NOMO-1 treated with DMSO at 0.1 percent for 48 hours (cell line): ENCODE results near the gene CMTM2.
A peak's percentile ranks its signal among the peaks of the same experiment; 100 is the strongest.

Experiments used
- DNase-seq: peaks from one replicate; lab custom pipeline; 2025; ENCODE audit not compliant: unreplicated experiment; lab: John Stamatoyannopoulos, UW

CMTM2 gene, protein sequence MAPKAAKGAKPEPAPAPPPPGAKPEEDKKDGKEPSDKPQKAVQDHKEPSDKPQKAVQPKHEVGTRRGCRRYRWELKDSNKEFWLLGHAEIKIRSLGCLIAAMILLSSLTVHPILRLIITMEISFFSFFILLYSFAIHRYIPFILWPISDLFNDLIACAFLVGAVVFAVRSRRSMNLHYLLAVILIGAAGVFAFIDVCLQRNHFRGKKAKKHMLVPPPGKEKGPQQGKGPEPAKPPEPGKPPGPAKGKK

DNA sequence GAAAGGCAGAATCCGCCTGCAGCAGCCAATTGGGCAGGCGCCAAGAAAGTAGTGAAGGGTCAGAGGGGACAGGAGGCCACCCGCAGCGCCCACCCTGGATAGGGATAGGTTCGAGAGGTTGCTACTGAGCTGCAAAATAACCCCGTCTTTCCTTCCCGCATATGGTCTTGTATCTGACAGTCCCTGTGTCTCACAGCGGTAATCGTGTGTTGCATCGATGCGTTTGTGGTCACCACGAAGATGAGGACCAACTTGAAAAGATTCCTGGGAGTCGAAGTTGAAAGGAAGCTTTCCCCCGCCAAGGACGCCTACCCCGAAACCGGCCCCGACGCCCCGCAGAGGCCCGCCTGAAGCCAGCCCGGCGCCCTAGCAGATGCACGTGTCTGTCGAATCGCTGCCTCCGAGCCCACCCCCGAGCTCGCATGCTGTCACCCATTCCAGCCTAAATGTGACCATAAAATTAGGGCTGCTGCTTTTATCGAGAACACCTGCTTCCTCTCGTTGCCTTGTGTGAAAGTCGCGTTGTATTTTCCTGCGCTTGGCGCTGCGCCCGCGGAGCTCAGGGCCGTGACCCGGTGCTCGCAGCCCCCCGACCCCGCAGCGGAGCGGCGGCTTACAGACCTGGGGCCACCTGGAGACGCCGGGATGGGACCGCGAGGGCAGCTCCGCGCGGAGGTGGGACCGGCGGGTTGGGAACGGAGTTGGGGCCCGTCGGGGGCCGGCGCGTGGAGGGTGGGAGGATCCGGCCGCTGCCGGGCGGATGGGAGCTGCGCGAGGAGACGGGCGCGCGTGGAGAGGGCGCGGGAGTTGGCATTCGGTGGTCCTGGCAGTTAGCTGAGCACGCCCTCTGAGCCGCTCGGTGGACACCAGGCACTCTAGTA, at the start of gene CMTM2:
Gene CMTM2 (plus strand): TSS at position 813 of the 881 bp plus-strand sequence. CDS start 145 bp downstream, outside the sequence.
- DNase-seq: no peak

DNA sequence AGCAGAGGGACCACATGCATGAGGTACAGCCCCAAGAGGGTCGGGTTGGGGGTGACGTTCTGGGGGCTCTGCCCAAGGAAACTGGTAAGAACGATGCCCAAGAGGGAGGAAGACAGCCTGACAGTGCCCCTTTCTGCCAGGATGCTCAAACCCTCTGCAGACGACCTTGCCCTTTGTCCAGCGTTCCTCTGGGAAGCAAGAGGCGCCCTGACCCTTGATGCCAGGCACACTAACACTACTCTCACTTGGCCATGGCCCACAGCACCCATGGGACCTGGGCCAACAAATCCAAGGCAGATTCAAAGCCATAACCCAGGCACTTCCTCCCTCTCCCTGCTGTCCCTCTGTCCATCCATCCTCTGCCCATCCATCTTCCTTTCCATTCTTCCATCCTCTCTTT, 49.8 kb upstream of the CMTM2 start:
- DNase-seq: no peak

DNA sequence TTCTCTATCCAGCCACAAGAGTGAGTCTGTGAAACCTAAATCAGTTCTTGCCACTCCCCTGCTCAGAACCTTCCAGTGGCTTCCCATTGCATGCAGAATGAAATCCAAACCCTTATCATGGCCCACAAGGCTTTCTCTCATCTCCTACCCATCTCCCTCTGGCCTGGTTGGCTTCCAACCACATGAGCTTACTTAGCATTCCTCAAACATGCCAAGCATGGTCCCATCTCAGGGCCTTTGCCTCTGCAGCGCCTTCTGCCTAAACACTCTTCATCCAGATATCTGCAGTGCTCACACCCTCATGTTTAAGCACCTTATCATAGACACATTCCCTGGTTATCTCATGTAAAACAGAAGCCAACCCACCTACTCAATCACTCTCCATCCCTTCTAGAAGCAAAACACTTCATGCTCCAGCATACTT, 44.9 kb upstream of the CMTM2 start:
- no peak for DNase-seq

DNA sequence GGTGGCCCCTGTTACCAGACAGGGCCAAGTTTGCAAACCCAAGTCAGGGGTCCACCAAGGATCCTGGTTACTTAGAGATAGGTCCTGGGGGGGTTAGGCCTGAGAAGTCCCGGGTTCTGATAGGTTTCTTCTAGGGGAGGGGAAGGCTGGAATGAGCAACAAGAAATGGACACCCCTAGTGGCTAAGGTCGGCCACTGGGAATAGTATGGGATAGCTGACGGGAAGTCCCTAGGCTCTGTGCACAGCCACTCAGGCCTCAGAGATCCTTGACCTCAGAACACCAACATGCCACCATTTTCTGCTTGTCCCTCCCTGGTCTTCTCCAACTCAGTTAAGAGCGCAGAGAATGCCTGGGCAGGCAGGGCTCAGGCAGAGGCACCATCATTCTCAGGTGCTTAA, 42.7 kb upstream of the CMTM2 start:
- DNase-seq: no peak

DNA sequence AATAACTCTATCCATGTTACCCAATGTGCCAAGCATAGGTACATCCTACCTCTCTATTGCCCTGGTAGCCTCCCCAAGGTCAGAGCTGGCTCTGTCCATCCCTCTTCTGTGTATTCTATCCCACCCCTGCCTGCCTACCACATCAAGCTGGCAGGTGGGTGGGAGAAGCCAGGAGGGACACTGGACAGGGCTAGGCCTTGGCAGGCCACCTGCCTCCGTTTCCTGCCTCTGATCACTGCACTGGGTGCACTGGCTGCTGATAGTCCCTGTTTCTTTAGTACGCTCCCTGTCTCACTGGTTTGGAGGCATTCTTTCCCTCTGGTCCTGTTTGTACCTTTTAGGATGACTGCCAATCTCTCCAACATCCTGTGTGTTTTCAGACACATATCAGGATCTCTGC, 42.0 kb upstream of the CMTM2 start:
- no peak for DNase-seq

DNA sequence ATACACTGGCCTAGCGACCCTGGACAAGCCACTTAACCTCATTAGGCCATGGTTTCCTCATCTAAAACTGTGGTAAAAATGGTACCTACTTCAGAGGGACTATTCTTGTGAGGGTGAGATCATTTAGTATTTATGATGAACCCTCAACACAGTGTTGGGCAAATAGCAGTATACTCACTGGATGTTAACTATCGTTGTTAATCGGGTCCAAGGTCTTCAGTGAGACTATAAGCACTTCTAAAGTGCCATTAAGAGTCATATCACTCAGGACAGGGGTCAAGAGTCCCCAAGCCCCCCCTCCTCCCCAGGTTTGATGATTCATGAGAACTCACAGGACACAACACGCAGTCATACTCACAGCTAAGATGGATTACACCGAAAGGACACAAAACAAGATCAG, 40.4 kb upstream of the CMTM2 start:
- DNase-seq: no peak

DNA sequence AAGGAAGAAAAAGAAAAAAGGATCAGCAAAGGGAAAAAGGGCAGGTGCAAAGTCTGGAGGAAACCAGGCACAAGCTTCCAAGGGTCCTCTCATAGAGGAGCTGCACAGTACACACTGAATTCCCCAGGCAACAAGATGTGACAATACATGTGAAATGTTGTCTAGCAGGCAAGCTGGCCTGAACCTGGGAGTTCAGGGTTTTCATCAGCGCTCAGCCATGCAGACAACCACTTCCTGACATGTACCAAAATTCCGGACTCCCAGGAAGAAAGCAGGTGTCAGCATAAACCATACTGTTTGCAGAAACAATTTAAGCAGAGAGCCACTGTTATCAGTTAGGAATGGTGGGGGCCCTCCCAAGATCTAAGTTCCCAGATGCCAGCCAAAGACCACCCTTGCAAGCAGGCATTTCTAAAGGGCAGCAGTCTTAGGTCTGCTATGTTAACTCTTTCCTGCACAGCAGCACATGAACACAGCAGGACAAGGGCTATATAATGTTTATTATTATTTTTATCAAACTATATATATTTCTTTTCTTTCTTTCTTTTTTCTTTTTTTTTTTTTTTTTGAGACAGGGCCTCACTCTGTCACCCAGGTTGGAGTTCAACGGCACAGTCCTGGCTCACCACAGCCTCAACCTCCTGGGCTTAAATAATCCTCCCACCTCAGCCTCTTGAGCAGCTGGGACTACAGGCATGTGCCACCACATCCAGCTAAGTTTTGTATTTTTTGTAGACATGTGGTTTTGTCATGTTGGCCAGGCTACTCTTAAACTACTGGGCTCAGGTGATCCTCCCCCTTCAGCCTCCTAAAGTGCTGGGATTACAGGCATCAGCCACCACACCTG, 39.4 kb upstream of the CMTM2 start:
- DNase-seq: no peak

DNA sequence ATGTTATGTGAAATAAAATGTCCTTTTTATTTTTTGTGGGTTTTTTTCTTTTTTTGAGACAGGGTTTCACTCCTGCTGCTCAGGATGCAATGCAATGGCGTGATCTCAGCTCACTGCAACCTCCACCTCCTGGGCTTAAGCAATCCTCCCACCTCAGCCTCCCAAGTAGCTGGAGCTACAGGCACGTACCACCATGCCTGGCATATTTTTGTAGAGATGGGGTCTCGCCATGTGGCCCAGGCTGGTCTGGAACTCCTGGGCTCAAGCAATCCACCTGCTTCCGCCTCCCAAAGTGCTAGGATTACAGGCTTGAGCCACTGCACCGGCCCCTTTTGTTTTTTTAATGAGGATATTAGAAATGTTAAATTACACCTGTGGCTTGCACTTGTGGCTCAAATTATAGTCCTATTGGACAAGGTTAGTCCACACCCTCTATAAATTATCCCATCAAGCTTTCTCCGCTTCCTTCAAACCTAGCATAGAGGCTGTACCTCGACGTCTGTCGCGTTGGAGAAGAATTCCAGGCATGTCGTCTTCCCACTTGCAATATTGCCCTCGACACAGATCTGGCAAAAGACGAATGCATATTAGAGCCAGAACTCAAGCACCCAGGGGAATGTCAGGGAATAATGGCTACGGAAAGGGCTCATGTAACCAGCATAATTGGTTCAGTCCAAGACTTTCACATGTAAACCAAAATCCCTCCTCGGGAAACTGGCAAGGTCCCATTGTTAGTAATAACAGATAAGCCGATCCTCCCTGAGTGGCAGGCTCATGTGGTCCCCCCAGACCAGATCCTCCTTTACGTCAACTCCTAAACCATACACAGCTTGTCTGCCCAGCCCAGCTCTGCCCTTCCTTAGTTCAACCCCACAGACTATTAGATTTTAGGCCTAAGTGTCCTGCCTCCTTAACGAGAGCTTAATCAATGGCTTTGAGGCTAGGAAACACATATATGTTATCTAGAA, 37.6 kb upstream of the CMTM2 start:
- no peak for DNase-seq

DNA sequence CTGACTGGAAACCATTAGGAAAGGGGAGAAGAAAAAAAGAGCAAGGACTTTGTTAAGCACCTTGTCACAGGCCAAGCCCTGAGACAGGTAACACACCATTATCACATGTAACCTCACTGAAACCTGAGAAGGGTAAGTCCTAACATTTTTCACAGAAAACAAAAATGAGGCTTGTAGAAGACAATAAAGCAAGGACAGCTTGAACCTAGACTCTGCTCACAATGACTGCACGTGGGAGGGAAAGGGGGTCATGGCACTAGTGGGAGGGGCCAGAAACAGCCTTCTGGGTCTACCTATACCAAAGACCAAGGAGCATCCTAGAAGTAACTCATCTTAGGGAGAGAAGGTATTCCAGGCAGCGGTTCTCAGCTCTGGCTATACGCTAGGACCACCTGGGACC, 36.9 kb upstream of the CMTM2 start:
- DNase-seq: no peak

DNA sequence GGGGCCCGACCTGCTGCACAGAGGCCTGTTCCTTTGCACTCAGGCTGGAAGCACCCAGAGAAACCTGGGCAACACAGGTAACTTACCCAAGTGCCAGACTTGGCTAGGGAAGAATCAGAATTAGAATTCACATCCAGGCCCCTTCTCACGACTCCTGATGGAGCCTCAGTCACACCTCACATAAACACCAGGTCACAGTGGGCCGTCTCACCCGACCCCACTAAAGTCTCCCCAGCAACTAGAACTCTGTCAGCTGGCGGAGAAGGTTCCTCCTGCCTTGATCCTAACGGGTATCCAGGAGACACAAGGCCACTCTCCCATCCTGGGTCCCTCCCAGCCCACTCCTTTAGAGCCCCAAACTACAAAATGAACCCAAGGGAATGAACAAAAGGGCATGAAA, 35.7 kb upstream of the CMTM2 start:
- no peak for DNase-seq

DNA sequence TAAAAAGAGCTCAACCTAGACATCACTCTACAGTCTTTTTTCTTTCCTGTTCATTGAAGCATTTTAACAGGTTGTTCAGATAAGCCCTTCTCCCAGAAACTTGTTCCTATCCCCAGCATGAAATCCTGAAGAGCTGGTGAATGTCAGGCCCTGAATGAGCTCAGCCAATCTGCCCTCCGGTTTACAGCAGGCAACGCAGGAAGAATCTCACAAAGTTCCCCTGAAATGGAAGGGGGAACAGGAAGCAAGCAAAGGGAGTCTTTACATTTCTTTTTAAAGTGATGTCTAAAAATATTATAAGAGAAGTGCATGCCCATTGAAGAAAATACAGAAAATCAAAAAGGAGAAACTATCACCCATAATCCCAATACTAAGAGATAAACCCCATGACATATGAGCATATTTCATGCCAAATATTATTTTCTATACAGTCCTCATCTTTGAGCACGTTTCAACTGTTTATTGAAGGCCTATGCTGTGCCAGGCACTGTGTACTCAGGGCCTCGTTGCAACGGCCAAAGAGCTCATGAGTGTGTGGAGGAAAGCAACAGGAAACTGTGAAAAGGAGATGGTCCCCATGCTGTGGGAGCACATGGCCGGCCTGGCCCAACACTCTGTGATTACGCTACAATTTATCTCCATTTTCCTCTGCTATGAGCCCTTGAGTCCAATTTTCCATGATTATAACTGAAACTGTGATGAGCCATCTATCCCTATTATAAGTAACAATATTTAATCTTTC, 35.1 kb upstream of the CMTM2 start:
- no peak for DNase-seq

DNA sequence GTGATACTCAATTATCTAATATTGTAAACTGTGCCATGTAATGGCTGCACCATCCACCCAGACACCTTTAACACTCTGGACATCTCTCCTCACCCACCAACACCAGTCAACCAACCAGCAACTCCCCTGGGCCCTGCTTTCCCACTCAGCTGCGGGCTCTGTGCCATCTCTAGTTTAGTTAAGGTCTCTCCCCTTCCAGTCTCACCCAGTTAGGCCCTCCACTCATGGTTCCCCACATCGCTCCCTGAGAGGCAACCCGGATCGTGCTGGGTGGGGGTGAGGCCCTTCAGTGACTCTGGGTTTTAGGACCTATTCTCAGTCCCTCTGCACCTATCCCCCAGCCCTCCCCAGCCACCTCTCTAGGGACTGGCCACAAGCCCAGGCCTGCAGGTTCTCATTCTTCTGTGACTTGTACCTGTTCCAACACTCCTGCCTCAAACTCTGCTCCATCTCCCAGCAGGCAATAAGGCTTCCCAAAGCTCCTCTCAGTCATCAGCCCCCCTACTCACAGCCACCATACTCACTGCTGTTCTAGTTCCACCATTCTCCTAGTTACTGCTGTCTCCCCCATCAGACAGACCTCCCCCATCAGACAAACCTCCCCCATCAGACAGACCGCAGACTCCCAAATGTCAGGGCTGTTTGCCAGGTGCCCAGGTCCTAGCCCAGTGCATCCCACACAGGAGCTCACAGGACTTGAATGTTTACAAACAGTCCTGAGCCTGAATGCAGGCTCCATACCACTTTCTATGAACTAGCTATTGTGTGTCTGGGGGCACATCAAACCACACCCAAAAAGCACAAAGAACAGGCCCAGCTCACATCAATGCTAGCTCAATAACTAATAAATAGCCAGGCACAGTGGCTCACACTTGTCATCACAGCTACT, 31.9 kb upstream of the CMTM2 start:
- no peak for DNase-seq

DNA sequence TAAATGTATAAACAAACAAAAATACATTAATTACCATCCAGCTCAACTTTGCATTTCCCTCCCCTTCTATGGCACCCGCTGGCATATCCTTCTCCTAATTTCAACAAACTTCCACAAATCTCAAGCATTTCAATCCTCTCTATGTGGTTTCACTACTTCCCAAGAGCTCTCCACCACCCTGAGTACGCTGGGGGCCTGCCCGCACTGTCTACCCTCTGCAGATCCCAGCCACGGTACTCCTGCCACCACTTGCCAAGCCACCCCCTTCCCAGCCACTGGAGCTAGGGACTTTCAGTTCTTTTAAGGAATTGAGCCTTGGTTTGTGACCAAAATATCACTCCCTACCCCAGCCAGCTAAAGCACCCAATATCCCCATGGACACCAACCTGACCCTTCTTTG, 31.2 kb upstream of the CMTM2 start:
- no peak for DNase-seq

DNA sequence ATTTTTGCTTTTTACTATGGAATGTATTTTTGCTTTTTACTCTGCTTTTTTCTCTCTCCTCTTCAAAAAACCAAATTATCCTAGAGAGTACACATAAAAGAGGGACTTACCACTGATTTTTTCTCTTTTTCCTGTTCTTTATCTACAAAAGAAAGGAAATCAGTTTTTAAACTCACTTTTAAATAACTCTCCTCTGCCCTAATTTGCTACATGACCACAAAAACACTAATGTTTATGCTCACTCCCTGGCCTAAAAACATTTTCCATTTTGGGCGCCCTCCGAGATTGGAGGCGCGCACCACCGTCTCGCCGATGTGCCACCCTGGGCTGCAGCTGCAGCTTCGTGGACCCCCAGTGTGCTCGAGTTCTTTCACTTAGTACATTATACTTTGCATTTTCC, 30.4 kb upstream of the CMTM2 start:
- DNase-seq: no peak

DNA sequence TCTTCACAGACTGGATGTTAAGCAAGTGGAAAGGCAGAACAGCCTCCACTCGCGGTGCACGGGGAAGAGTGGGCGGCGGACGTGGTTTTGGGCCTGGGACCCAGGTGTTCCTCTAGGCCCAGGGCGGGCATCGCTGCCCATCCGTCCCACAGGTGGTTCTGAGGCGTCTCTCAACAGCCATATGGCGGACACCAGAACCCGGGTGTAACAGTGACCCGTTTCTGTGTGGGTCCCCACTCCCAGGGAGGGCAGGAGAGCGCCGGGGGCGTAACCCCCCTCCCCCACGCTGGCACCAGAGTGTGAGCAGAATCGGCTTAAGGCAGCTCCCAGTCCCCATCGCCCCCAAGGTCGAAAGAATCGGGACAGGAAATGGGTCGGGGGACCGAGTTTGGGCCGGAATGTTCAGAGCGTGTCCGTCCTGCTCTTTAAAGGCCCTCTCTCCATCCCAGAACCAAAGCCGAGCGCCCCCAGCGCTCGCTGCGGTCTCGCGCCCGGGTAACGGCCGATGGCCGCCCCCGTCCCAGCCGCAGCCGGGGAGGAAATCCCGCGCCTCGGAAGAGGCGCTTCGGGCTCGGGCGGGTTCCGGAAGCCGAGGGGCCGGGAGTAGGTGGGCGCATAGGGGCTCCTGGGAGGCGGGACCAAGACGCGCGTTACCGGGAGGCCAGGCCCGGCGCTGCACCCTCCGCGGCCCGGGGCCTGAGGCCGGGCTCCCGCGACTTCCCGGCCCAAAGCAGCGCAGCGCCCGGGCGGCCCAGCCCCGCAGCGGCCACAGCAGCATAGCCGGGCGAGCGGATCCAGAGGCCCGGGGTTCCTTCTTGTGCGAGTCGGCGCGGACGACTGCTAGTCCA, 29.8 kb upstream of the CMTM2 start, which contains the start of gene TK2:
Gene TK2 (minus strand): TSS at position 839 of the 848 bp plus-strand sequence. CDS start 61 bp downstream, at position 778.
- peak; percentile 46 for DNase-seq

DNA sequence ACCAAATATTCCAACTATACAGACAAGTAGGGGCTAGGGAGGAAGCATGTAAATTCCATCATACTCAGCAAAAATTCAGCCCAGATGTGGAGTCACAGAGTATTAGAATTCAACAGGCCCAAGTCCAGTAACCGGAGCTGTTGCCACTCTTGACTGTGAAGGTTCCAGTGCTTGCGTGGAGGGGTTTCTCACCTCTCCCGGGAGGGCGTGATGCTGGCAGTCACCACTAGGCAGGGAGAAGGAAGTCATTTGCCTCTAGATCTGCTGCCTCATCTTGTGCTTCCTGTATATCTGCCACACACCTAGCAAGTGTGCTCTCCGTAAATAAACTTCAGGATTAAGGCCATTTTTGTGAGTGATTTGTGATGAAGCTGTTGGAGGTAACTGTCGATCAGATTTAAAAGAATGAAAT, 27.9 kb upstream of the CMTM2 start:
- DNase-seq: peak; percentile 86

DNA sequence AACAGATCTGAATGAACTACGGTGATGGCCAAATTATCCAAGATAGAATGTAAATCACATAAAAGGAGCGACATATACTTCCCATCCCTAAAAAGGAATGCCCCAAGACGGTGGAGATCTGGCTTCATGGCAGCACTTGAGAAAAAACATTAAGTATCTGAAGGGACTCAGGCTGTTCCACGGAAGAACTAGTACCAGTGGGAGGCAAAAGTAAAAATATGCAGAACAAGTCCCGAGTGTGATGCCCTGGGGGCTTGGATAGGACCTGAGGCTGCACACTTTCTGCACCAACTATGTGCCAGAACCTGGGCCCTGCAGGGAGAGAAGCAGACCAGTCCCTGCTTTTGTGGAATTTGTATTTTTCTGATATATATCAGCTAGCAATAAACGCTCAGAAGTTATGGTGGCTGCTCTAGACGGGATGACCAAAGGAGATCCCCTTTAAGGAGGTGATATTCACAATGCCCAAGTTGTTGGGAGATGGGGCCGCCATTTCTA, 27.4 kb upstream of the CMTM2 start:
- no peak for DNase-seq
